ENCODE results near the gene CYB5A. TPM values are rescaled to one million over a fixed set of nuclear protein-coding genes. Genes with fewer than 3 reads are reported as not detected.

CYB5A gene
- 28.3 TPM for total RNA-seq (ENCODE audit: unreplicated experiment)
- long read RNA-seq, transcript CYB5A-202 (5 exons, 3,283 nt): major isoform, 15 of 16 reads
- long read RNA-seq, partial matches to known transcripts: 0 of 16 reads
- long read RNA-seq, other reads (novel, unspliced or antisense): 1 of 16 reads

GRCh38 chr18:74291771-74292540 is at the start of gene CYB5A:
Gene CYB5A, minus strand, starts transcription at chr18:74291963. Its CDS starts 88 bp downstream, at chr18:74291875.
- H3K36me3 Mint-ChIP-seq (ENCODE audit: unreplicated experiment): peaks cover 3% of the 10 kb centered on the region
- H3K4me1 Mint-ChIP-seq (ENCODE audit: low read depth, unreplicated experiment): no peaks in the 10 kb centered on the region
- no peak for TF ChIP-seq CTCF (IDR thresholded peaks at IDR 0.05; ENCODE audit: partially characterized antibody, unreplicated experiment)
- peaks cover 5% of the 10 kb centered on the region for H3K9me3 Mint-ChIP-seq (ENCODE audit: unreplicated experiment)
- H3K4me3 Mint-ChIP-seq (ENCODE audit: unreplicated experiment): peak within 1 kb of the TSS; percentile 97
- peak within 1 kb of the TSS; percentile 8 for H3K27ac Mint-ChIP-seq (ENCODE audit: unreplicated experiment)
- peaks cover 3% of the 10 kb centered on the region for H3K27me3 Mint-ChIP-seq (ENCODE audit: unreplicated experiment)
- peak; percentile 99 for DNase-seq

DNA sequence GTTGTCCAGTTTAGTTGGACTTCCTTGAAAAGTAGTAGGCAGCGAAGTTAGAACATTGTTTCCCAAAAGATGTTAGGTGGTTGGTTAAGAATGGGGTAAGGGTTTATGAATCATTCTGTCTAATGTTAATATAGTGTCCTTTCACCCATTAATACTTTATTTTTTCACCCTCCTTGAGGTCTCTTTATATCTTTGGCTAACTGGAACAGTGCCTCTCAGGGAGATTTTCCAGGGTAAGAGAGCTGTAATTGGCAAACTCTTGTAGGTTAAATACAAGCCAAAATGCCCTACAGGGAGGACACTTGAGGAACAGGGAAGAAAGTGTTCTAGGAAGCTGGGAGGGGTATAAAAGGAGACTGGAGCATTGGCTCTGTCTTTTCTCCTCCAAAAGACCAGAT is 46.1 kb upstream of the CYB5A start:
- no peak overlapping the region for H3K27ac Mint-ChIP-seq (ENCODE audit: unreplicated experiment)
- no peaks in the 10 kb centered on the region for H3K9me3 Mint-ChIP-seq (ENCODE audit: unreplicated experiment)
- peaks cover 2% of the 10 kb centered on the region for H3K4me1 Mint-ChIP-seq (ENCODE audit: low read depth, unreplicated experiment)
- TF ChIP-seq CTCF (IDR thresholded peaks at IDR 0.05; ENCODE audit: partially characterized antibody, unreplicated experiment): no peak
- no peaks in the 10 kb centered on the region for H3K36me3 Mint-ChIP-seq (ENCODE audit: unreplicated experiment)
- H3K27me3 Mint-ChIP-seq (ENCODE audit: unreplicated experiment): no peaks in the 10 kb centered on the region
- no peak for DNase-seq
- H3K4me3 Mint-ChIP-seq (ENCODE audit: unreplicated experiment): no peak overlapping the region

DNA sequence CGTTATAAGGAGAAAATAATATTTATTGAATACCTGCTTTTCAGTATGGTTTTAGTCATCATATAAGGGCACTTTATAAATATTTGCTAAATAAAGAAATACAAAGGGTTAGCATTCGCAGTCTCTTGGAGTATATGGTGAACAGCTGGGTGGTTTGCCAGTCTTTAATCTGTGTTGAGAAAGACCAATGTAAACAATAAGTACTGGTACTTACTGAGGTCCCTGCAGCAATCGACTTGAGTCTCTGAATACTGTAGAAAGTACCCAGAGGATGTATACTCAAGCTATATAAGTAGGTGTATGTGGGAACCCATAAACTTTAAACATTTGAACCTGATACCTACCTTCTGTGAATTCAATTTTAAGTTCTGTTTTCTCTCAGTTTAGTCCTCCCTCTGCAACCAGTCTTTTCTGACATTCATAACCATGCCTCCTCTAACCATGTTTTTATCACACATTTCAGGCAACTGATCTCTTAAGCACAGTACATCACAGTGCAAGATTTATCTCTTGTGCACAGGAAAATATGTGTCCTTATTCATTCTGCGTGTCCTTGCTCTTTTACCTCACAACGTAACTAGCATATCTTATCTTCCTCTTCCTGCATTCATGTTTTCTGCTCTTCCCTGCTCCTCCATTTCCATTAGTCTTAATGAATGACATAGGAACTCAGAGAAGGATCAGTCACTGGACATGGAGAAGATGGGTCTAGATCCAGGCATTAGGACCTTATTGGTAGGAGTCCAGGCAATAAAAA is 45.6 kb upstream of the CYB5A start:
- Mint-ChIP-seq H3K27ac (ENCODE audit: unreplicated experiment) (no peak overlapping the region), H3K27me3 (ENCODE audit: unreplicated experiment) (no peaks in the 10 kb centered on the region), H3K4me1 (ENCODE audit: low read depth, unreplicated experiment) (peaks cover 2% of the 10 kb centered on the region), H3K36me3 (ENCODE audit: unreplicated experiment) (no peaks in the 10 kb centered on the region), H3K9me3 (ENCODE audit: unreplicated experiment) (no peaks in the 10 kb centered on the region), H3K4me3 (ENCODE audit: unreplicated experiment) (no peak overlapping the region)
- no peak for DNase-seq
- TF ChIP-seq CTCF (IDR thresholded peaks at IDR 0.05; ENCODE audit: partially characterized antibody, unreplicated experiment): no peak

DNA sequence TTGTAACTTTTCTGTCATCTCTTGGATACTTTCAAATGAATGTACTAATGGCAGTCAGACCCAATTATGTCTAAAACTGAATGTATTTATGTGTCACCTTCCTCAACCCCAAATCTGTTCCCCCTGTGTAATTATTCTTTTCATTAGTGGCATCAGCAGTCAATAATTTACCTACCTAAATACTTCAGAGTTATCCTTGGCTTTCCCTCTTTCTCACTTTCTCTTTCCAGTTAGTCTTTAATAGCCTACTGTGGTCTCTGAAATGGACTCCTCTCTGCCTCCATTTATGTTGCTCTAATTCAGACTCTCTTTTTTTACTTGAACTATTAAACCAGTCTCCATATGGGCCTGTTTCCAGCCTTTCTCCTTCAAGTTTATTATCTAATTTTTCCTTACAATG is 44.9 kb upstream of the CYB5A start:
- no peaks in the 10 kb centered on the region for H3K9me3 Mint-ChIP-seq (ENCODE audit: unreplicated experiment)
- no peak overlapping the region for H3K4me3 Mint-ChIP-seq (ENCODE audit: unreplicated experiment)
- peaks cover 2% of the 10 kb centered on the region for H3K4me1 Mint-ChIP-seq (ENCODE audit: low read depth, unreplicated experiment)
- H3K36me3 Mint-ChIP-seq (ENCODE audit: unreplicated experiment): no peaks in the 10 kb centered on the region
- DNase-seq: no peak
- H3K27me3 Mint-ChIP-seq (ENCODE audit: unreplicated experiment): no peaks in the 10 kb centered on the region
- H3K27ac Mint-ChIP-seq (ENCODE audit: unreplicated experiment): no peak overlapping the region
- no peak for TF ChIP-seq CTCF (IDR thresholded peaks at IDR 0.05; ENCODE audit: partially characterized antibody, unreplicated experiment)
